Thyroid gland (tissue), 4 donors: ENCODE data around the gene SMIM9. TPM values are rescaled to one million over a fixed set of nuclear protein-coding genes. Genes with fewer than 3 reads are reported as not detected.

Experiments
- DNase-seq, 2 donors: peaks; one replicate each; pipeline ENCODE4 v3.0.0-alpha.2; 2019
- H3K27ac ChIP-seq, 3 donors: fragments of 200-600 bp; sonication (generic); 1 replicate in 2 of 3; 2 replicates in 1 of 3; pipeline ENCODE4 v1.5.1; 2016 to 2019; ENCODE audit warnings: mild to moderate bottlenecking in 1 of 3, moderate library complexity in 1 of 3
- H3K27me3 ChIP-seq: fragments of 200-600 bp; sonication (generic); one replicate; pipeline ENCODE4 v1.5.1; 2019
- H3K36me3 ChIP-seq, 2 donors: fragments of 200-600 bp; sonication (generic); one replicate each; pipeline ENCODE4 v1.5.1; 2016 to 2019
- H3K4me1 ChIP-seq, 2 donors: fragments of 200-600 bp; sonication (generic); one replicate each; pipeline ENCODE4 v1.5.1; 2017 to 2019
- H3K4me3 ChIP-seq, 3 donors: fragments of 200-600 bp; sonication (generic); replicated peaks in 1 of 3; 1 replicate in 2 of 3; 2 replicates in 1 of 3; pipeline ENCODE4 v1.5.1; 2016; ENCODE audit warnings: mild to moderate bottlenecking in 1 of 3
- H3K9me3 ChIP-seq: fragments of 200-600 bp; sonication (generic); one replicate; pipeline ENCODE4 v1.5.1; 2017
- CTCF ChIP-seq, 6 experiments: fragments of 200-600 bp in 3 of 6; fragments of 450-650 bp in 3 of 6; sonication (generic) in 3 of 6; IDR thresholded peaks; one replicate each; pipeline ENCODE4 v1.5.1; 2016 to 2019; ENCODE audit warnings: antibody characterized with exemption in 6 of 6, mild to moderate bottlenecking in 2 of 6, inconsistent platforms in 1 of 6, moderate library complexity in 1 of 6
- POLR2A ChIP-seq, 2 donors: fragments of 450-650 bp; IDR thresholded peaks; one replicate each; pipeline ENCODE4 v1.6.1; 2017; ENCODE audit warnings: antibody characterized with exemption in 2 of 2, mild to moderate bottlenecking in 2 of 2, moderate library complexity in 1 of 2
- WGBS, 2 donors: methylation state at CpG; one replicate each; pipeline ENCODE4 v1.1.5; 2017; 5-methylcytosine and 5-hydroxymethylcytosine counted together
- intact Hi-C: fragments of 100-400 bp; cut with DNase I; formaldehyde crosslinking; loops from one replicate; pipeline ENCODE4 v1.15.1; 2023
- total RNA-seq, 4 donors: library from RNA; depleted of rRNA; stranded (reverse); fragments of >200 nt; gene quantifications; one replicate each; pipeline ENCODE4 v1.2.3, GENCODE V29; 2016

The SMIM9 gene
- total RNA-seq, 4 donors from 2014 or later, result not detected

- H3K4me3 ChIP-seq, result no peak overlapping the region
- H3K4me1 ChIP-seq, result no peaks in the 10 kb centered on the region
- intact Hi-C loops, result no loop called here
- no peaks in the 10 kb centered on the region for H3K36me3 ChIP-seq
- H3K9me3 ChIP-seq, result no peaks in the 10 kb centered on the region
- no peak overlapping the region for H3K27ac ChIP-seq
- DNase-seq, result peak in 1 of 2 donors; percentile 3
- TF ChIP-seq POLR2A (IDR thresholded peaks at IDR 0.05) (no peak), CTCF (IDR thresholded peaks at IDR 0.05) (peak in 4 of 6 experiments; percentile 45 to 68 (median 55))
- 87 to 89% methylated on average over 2 of the region's 2 CpGs for WGBS, 2 donors
- no peaks in the 10 kb centered on the region for H3K27me3 ChIP-seq
These were observed 6.4 kb upstream of the SMIM9 start for GRCh38 chrX:154840856-154841255.

GRCh38 chrX:154836163-154836562 is 1.7 kb upstream of the SMIM9 start:
- intact Hi-C loops, result no loop called here
- 88 to 90% methylated on average over 1 of the region's 1 CpG for WGBS, 2 donors
- DNase-seq, result no peak
- H3K4me1 ChIP-seq, result no peaks in the 10 kb centered on the region
- no peak overlapping the region for H3K4me3 ChIP-seq
- H3K27ac ChIP-seq, result no peak overlapping the region
- H3K36me3 ChIP-seq, result no peaks in the 10 kb centered on the region
- no peaks in the 10 kb centered on the region for H3K9me3 ChIP-seq
- H3K27me3 ChIP-seq, result no peaks in the 10 kb centered on the region
- TF ChIP-seq POLR2A (IDR thresholded peaks at IDR 0.05) (no peak), CTCF (IDR thresholded peaks at IDR 0.05) (no peak)

GRCh38 chrX:154833746-154834274 is 652 bp downstream of the SMIM9 start:
- no peaks in the 10 kb centered on the region for H3K36me3 ChIP-seq
- WGBS, 2 donors, result 97 to 98% methylated on average over 3 of the region's 3 CpGs
- intact Hi-C loops, result no loop called here
- H3K27ac ChIP-seq, result no peak overlapping the region
- no peaks in the 10 kb centered on the region for H3K27me3 ChIP-seq
- no peak for DNase-seq
- H3K9me3 ChIP-seq, result no peaks in the 10 kb centered on the region
- TF ChIP-seq POLR2A (IDR thresholded peaks at IDR 0.05), result no peak
- no peak for TF ChIP-seq CTCF (IDR thresholded peaks at IDR 0.05)
- no peak overlapping the region for H3K4me3 ChIP-seq
- no peaks in the 10 kb centered on the region for H3K4me1 ChIP-seq

- Histone ChIP-seq H3K27ac (no peak overlapping the region), H3K36me3 (no peaks in the 10 kb centered on the region), H3K9me3 (no peaks in the 10 kb centered on the region), H3K4me1 (no peaks in the 10 kb centered on the region), H3K27me3 (no peaks in the 10 kb centered on the region), H3K4me3 (no peak overlapping the region)
- WGBS, 2 donors, result 58 to 61% methylated on average over 1 of the region's 1 CpG
- no peak for DNase-seq
- no peak for TF ChIP-seq POLR2A (IDR thresholded peaks at IDR 0.05)
- no peak for TF ChIP-seq CTCF (IDR thresholded peaks at IDR 0.05)
- intact Hi-C loops, result no loop called here
These were observed 4.5 kb downstream of the SMIM9 start for GRCh38 chrX:154829926-154830442.

- H3K9me3 ChIP-seq, result no peaks in the 10 kb centered on the region
- no peaks in the 10 kb centered on the region for H3K27me3 ChIP-seq
- TF ChIP-seq CTCF (IDR thresholded peaks at IDR 0.05), result no peak
- TF ChIP-seq POLR2A (IDR thresholded peaks at IDR 0.05), result no peak
- H3K27ac ChIP-seq, result no peak overlapping the region
- H3K36me3 ChIP-seq, result no peaks in the 10 kb centered on the region
- H3K4me1 ChIP-seq, result no peaks in the 10 kb centered on the region
- no peak for DNase-seq
- H3K4me3 ChIP-seq, result no peak overlapping the region
- intact Hi-C loops, result no loop called here
These were observed 5.3 kb downstream of the SMIM9 start for GRCh38 chrX:154829134-154829533.
